Measurements from ENCODE around the gene CYP20A1.

Gene CYP20A1

GRCh38 chr2:203280428-203281064, 41.7 kb downstream of the CYP20A1 start:
- no peak for DNase-seq (ENCODE audit: low read depth in 1 of 2, low spot score in 1 of 2)
- H3K27me3 ChIP-seq (ENCODE audit: insufficient read depth, poor library complexity, severe bottlenecking) = no peaks in the 10 kb centered on the region
- TF ChIP-seq, protein P1, sequence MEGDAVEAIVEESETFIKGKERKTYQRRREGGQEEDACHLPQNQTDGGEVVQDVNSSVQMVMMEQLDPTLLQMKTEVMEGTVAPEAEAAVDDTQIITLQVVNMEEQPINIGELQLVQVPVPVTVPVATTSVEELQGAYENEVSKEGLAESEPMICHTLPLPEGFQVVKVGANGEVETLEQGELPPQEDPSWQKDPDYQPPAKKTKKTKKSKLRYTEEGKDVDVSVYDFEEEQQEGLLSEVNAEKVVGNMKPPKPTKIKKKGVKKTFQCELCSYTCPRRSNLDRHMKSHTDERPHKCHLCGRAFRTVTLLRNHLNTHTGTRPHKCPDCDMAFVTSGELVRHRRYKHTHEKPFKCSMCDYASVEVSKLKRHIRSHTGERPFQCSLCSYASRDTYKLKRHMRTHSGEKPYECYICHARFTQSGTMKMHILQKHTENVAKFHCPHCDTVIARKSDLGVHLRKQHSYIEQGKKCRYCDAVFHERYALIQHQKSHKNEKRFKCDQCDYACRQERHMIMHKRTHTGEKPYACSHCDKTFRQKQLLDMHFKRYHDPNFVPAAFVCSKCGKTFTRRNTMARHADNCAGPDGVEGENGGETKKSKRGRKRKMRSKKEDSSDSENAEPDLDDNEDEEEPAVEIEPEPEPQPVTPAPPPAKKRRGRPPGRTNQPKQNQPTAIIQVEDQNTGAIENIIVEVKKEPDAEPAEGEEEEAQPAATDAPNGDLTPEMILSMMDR (IDR thresholded peaks at IDR 0.05; ENCODE audit: insufficient read depth, low read length) = no peak
- TF ChIP-seq, protein P2, sequence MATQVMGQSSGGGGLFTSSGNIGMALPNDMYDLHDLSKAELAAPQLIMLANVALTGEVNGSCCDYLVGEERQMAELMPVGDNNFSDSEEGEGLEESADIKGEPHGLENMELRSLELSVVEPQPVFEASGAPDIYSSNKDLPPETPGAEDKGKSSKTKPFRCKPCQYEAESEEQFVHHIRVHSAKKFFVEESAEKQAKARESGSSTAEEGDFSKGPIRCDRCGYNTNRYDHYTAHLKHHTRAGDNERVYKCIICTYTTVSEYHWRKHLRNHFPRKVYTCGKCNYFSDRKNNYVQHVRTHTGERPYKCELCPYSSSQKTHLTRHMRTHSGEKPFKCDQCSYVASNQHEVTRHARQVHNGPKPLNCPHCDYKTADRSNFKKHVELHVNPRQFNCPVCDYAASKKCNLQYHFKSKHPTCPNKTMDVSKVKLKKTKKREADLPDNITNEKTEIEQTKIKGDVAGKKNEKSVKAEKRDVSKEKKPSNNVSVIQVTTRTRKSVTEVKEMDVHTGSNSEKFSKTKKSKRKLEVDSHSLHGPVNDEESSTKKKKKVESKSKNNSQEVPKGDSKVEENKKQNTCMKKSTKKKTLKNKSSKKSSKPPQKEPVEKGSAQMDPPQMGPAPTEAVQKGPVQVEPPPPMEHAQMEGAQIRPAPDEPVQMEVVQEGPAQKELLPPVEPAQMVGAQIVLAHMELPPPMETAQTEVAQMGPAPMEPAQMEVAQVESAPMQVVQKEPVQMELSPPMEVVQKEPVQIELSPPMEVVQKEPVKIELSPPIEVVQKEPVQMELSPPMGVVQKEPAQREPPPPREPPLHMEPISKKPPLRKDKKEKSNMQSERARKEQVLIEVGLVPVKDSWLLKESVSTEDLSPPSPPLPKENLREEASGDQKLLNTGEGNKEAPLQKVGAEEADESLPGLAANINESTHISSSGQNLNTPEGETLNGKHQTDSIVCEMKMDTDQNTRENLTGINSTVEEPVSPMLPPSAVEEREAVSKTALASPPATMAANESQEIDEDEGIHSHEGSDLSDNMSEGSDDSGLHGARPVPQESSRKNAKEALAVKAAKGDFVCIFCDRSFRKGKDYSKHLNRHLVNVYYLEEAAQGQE (IDR thresholded peaks at IDR 0.05; ENCODE audit: insufficient replicate concordance, low read depth) = no peak
- TF ChIP-seq POLR2AphosphoS5 (IDR thresholded peaks at IDR 0.05; ENCODE audit: low read depth) (no peak), SPI1 (IDR thresholded peaks at IDR 0.05; ENCODE audit: borderline replicate concordance, low read depth) (no peak), GABPA (IDR thresholded peaks at IDR 0.05; ENCODE audit: low read depth) (no peak)
- no peak overlapping the region for H3K27ac ChIP-seq (replicated peaks)
- H3K4me3 ChIP-seq (replicated peaks; ENCODE audit: insufficient read depth, low read length) = no peak overlapping the region

- Histone ChIP-seq H3K4me3 (replicated peaks; ENCODE audit: insufficient read depth, low read length) (no peak overlapping the region), H3K27ac (replicated peaks) (no peak overlapping the region), H3K27me3 (ENCODE audit: insufficient read depth, poor library complexity, severe bottlenecking) (no peaks in the 10 kb centered on the region)
- DNase-seq (ENCODE audit: low read depth in 1 of 2, low spot score in 1 of 2) = no peak
- no peak for TF ChIP-seq SPI1 (IDR thresholded peaks at IDR 0.05; ENCODE audit: borderline replicate concordance, low read depth)
- TF ChIP-seq GABPA (IDR thresholded peaks at IDR 0.05; ENCODE audit: low read depth) = no peak
- TF ChIP-seq POLR2AphosphoS5 (IDR thresholded peaks at IDR 0.05; ENCODE audit: low read depth) = no peak
- TF ChIP-seq, protein P1 (IDR thresholded peaks at IDR 0.05; ENCODE audit: insufficient read depth, low read length) = no peak
- TF ChIP-seq, protein P2 (IDR thresholded peaks at IDR 0.05; ENCODE audit: insufficient replicate concordance, low read depth) = no peak
Observed at GRCh38 chr2:203282101-203282500, 43.3 kb downstream of the CYP20A1 start.

DNA sequence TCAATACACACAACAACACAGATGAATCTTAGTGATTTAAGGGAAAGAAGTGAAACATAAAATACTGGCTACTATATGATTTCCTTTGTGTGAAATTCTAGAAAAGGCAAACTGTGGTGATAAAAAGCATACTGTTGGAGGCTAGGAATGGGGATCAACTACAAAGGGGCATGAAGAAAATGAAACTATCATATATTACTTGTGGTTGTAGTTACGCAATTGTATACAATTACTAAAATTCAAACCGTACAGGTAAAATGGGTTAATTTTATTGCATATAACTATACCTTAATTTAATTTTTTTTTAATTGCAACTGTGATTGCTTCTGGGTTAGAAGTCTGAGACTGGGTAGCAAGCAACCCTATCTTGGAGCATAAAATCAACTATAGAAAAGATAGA, 47.7 kb downstream of the CYP20A1 start:
- H3K27me3 ChIP-seq (ENCODE audit: insufficient read depth, poor library complexity, severe bottlenecking) = no peaks in the 10 kb centered on the region
- no peak for TF ChIP-seq GABPA (IDR thresholded peaks at IDR 0.05; ENCODE audit: low read depth)
- TF ChIP-seq SPI1 (IDR thresholded peaks at IDR 0.05; ENCODE audit: borderline replicate concordance, low read depth) = no peak
- TF ChIP-seq, protein P1 (IDR thresholded peaks at IDR 0.05; ENCODE audit: insufficient read depth, low read length) = no peak
- TF ChIP-seq, protein P2 (IDR thresholded peaks at IDR 0.05; ENCODE audit: insufficient replicate concordance, low read depth) = no peak
- no peak for TF ChIP-seq POLR2AphosphoS5 (IDR thresholded peaks at IDR 0.05; ENCODE audit: low read depth)
- no peak overlapping the region for H3K27ac ChIP-seq (replicated peaks)
- H3K4me3 ChIP-seq (replicated peaks; ENCODE audit: insufficient read depth, low read length) = no peak overlapping the region
- DNase-seq (ENCODE audit: low read depth in 1 of 2, low spot score in 1 of 2) = no peak

Measured in HL-60 (cell line).